ENCODE data around the gene ZBTB32. TPM values are rescaled to one million over a fixed set of nuclear protein-coding genes. Genes with fewer than 3 reads are reported as not detected.

Gene ZBTB32
- polyA plus RNA-seq, 2 of the 4 experiments (the other 2 are of a cell fraction): not detected

DNA sequence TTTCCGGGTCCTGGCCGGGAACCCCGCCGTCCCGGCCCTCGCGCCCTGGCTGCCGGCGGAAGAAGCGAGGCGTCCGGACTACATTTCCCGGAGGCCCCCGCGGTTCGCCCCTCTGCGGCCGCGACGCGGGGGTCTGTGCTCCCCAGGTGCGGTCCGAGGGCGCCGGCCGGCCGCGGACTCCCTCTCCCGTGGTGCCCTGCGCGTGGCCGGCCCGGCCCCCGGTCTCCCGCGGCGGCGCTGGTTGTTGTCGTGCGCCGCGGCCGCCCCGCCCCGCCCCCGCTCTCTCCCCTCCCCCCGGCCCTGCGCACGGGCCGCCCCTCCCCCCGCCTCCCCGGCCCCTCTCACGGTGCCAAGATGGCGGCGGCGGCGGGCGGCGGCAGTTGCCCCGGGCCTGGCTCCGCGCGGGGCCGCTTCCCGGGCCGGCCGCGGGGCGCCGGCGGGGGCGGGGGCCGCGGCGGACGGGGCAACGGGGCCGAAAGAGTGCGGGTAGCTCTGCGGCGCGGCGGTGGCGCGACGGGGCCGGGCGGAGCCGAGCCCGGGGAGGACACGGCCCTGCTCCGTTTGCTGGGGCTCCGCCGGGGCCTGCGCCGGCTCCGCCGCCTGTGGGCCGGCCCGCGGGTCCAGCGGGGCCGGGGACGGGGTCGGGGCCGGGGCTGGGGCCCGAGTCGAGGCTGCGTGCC, 13.4 kb downstream of the ZBTB32 start, which contains the start of gene KMT2B:
TSS of gene KMT2B (plus strand) at position 339 of the 680 bp plus-strand sequence. CDS start at position 355, 16 bp downstream.
- H3K4me3 ChIP-seq: peak within 1 kb of the TSS; percentile 87
- no peaks in the 10 kb centered on the region for H3K9me3 ChIP-seq
- no peak for TF ChIP-seq TP53 (CRISPR knock-in tag; IDR thresholded peaks at IDR 0.05)
- TF ChIP-seq, protein P1, sequence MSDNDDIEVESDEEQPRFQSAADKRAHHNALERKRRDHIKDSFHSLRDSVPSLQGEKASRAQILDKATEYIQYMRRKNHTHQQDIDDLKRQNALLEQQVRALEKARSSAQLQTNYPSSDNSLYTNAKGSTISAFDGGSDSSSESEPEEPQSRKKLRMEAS (IDR thresholded peaks at IDR 0.05): 0 out of 2 replicates have a peak, but pooled peaks have one; percentile 11
- 0 out of 2 replicates have a peak, but pooled peaks have one; percentile 23 for TF ChIP-seq MAZ (IDR thresholded peaks at IDR 0.05; ENCODE audit: borderline replicate concordance, low read depth, low read length)
- TF ChIP-seq MYC (IDR thresholded peaks at IDR 0.05; ENCODE audit: borderline replicate concordance, low read length): peak; percentile 36
- TF ChIP-seq, protein P2, sequence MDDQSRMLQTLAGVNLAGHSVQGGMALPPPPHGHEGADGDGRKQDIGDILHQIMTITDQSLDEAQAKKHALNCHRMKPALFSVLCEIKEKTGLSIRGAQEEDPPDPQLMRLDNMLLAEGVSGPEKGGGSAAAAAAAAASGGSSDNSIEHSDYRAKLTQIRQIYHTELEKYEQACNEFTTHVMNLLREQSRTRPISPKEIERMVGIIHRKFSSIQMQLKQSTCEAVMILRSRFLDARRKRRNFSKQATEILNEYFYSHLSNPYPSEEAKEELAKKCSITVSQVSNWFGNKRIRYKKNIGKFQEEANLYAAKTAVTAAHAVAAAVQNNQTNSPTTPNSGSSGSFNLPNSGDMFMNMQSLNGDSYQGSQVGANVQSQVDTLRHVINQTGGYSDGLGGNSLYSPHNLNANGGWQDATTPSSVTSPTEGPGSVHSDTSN (IDR thresholded peaks at IDR 0.05): 0 out of 2 replicates have a peak, but pooled peaks have one; percentile 7
- peak; percentile 18; the same call in 1 of the 2 replicates for TF ChIP-seq GATA3 (IDR thresholded peaks at IDR 0.05; ENCODE audit: borderline replicate concordance)
- TF ChIP-seq KDM1A (IDR thresholded peaks at IDR 0.05; ENCODE audit: low read depth): no peak
- peak; percentile 76 to 94; a peak in 4 of 5 replicates for TF ChIP-seq JUN (IDR thresholded peaks at IDR 0.05)
- TF ChIP-seq, protein P3, sequence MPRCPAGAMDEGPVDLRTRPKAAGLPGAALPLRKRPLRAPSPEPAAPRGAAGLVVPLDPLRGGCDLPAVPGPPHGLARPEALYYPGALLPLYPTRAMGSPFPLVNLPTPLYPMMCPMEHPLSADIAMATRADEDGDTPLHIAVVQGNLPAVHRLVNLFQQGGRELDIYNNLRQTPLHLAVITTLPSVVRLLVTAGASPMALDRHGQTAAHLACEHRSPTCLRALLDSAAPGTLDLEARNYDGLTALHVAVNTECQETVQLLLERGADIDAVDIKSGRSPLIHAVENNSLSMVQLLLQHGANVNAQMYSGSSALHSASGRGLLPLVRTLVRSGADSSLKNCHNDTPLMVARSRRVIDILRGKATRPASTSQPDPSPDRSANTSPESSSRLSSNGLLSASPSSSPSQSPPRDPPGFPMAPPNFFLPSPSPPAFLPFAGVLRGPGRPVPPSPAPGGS (IDR thresholded peaks at IDR 0.05): peak; percentile 96
- under 1% methylated on average over 28 of the region's 109 CpGs for WGBS (ENCODE audit: missing lambda C conversion rate)
- no peak for FAIRE-seq
- DNase-seq (ENCODE audit: low read depth in 1 of 2, low spot score in 1 of 2): peak; percentile 98 to 100
- H3K4me2 ChIP-seq: peak within 1 kb of the TSS; percentile 98
- peaks cover 20% of the 10 kb centered on the region for H3K4me1 ChIP-seq
- POLR2A ChIA-PET: interaction anchor here (1.2 to 1.5 kb wide), 4 partner anchors 15 to 30 kb away, joined by 3 to 7 read pairs (median 4); partner anchors contain the start of gene LIN37
- peak within 1 kb of the TSS; percentile 91 to 98 for H3K27ac ChIP-seq
- CTCF ChIA-PET: interaction anchor here (0.6 to 5.0 kb wide), 11 partner anchors 11 to 169 kb away, joined by 3 to 29 read pairs (median 5); partner anchors contain the start of genes PSENEN and U2AF1L4
- ATAC-seq: peak in 1 of 2 experiments; percentile 3; a peak in 2 of 6 replicates

DNA sequence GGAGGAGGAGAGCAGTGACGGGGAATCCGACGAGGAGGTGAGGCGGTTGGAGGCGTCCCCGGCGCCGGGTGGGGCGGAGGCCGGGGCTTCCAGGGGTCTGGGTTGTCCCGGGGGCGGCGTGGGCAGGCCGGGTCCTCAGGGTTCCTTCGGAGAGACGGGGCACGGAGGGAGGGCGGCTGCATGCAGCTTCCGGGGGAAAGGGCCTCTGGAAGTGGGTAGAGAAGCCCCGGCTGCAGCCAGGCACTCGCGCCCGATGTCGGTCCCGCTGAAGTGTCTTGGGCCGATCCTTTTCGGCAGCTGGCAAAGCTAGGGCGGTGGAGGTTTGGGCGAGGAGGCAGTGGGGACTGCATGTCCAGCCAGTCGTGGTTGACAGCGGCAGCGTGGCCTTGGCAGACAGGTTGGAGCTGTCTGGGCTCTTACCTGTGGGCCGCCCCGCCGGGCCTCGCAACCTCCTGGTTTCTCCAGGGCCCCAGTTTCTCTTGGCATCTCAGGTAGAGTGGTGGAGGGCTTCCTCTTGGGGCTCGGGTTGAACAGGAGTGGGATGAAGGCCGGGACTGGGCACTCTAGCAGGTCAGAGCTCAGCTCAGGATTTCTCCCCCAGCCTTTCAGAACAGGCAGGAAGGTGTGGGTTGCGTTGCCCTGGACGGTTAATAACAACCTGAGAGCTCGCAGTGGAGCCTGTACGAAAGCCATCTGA, 14.1 kb downstream of the ZBTB32 start:
- CTCF ChIA-PET: interaction anchor here (0.6 to 5.0 kb wide), 11 partner anchors 10 to 170 kb away, joined by 3 to 29 read pairs (median 5); partner anchors contain the start of genes PSENEN and U2AF1L4

More for the DNA sequence above, 14.1 kb downstream of the ZBTB32 start:
- peak overlapping the region; percentile 98 for H3K4me2 ChIP-seq
- FAIRE-seq (no peak), DNase-seq (ENCODE audit: low read depth in 1 of 2, low spot score in 1 of 2) (peak; percentile 40 to 50), ATAC-seq (peak in 1 of 2 experiments; percentile 1; a peak in 1 of 6 replicates)
- under 1% methylated on average over 32 of the region's 42 CpGs for WGBS (ENCODE audit: missing lambda C conversion rate)
- no peaks in the 10 kb centered on the region for H3K9me3 ChIP-seq
- H3K4me1 ChIP-seq: peaks cover 20% of the 10 kb centered on the region
- peak overlapping the region; percentile 87 for H3K4me3 ChIP-seq
- POLR2A ChIA-PET: interaction anchor here (0.9 to 1.5 kb wide), 5 partner anchors 10 to 30 kb away, joined by 3 to 7 read pairs (median 4); partner anchors contain the start of gene LIN37
- peak overlapping the region; percentile 91 to 98 for H3K27ac ChIP-seq
- TF ChIP-seq MYC (IDR thresholded peaks at IDR 0.05; ENCODE audit: borderline replicate concordance, low read length) (no peak), JUNB (IDR thresholded peaks at IDR 0.05) (no peak), RNF2 (IDR thresholded peaks at IDR 0.05; ENCODE audit: borderline replicate concordance, low read depth) (no peak), FOSL2 (IDR thresholded peaks at IDR 0.05) (no peak), FOSL2 (CRISPR knock-in tag; IDR thresholded peaks at IDR 0.05) (no peak), RARB (CRISPR knock-in tag; IDR thresholded peaks at IDR 0.05) (no peak), KDM5A (IDR thresholded peaks at IDR 0.05) (no peak), HDAC2 (IDR thresholded peaks at IDR 0.05) (no peak), SMC3 (IDR thresholded peaks at IDR 0.05) (no peak), NPAS2 (CRISPR knock-in tag; IDR thresholded peaks at IDR 0.05; ENCODE audit: borderline replicate concordance) (no peak), GATA3 (IDR thresholded peaks at IDR 0.05; ENCODE audit: borderline replicate concordance) (no peak), HEYL (CRISPR knock-in tag; IDR thresholded peaks at IDR 0.05) (no peak), HOXA7 (CRISPR knock-in tag; IDR thresholded peaks at IDR 0.05) (no peak), FOXS1 (CRISPR knock-in tag; IDR thresholded peaks at IDR 0.05) (no peak)
- TF ChIP-seq, protein P4, sequence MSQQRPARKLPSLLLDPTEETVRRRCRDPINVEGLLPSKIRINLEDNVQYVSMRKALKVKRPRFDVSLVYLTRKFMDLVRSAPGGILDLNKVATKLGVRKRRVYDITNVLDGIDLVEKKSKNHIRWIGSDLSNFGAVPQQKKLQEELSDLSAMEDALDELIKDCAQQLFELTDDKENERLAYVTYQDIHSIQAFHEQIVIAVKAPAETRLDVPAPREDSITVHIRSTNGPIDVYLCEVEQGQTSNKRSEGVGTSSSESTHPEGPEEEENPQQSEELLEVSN (IDR thresholded peaks at IDR 0.05; ENCODE audit: borderline replicate concordance, low read depth): no peak
- TF ChIP-seq, protein P3 (IDR thresholded peaks at IDR 0.05): no peak
- TF ChIP-seq, protein P2 (IDR thresholded peaks at IDR 0.05): no peak; the same call in 1 of the 2 replicates
